ENCODE results near the gene SLC22A6. TPM values are rescaled to one million over a fixed set of nuclear protein-coding genes. Genes with fewer than 3 reads are reported as not detected.

SLC22A6 gene
- total and polyA plus RNA-seq, 8 donors, result not detected

GRCh38 chr11:63017306-63017974 is 32.7 kb upstream of the SLC22A6 start:
- 16 to 29% (median 21%) methylated on average over 8 of the region's 8 CpGs for WGBS, 5 donors
- no peaks in the 10 kb centered on the region for H3K27me3 ChIP-seq

DNA sequence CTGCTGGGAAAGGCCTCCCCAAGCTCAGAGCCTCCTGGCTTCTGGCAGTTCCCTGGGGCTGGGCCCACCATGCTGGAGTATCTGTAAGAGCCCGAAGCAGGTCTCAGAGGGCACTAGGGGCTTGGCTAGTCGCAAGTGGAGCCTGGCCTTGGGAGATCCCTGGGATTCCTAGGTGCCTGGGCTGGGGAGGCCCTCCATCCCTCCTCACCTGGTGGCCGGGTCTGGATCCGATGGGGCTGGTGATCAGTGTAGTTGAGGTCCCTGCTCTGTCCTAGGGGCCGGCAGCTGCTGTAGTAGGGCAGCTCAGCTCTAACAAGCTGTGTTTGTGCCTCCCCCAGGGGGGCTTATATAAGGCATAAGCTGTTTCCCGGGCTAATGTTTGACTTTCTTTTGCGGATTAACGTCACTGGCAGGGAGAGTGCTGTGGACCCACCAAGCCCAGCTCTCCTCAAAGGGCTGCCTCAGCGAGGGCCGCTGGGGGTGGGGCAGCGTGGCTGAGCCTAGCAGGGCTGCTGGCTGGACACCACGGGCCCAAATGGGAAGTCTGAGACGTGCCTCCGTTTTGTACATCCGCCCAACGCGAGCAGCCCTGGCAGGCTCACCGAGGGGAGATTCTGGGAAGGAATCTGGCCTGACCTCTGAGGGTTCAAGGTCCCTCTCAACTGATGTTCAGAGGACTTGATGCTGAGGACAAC is 30.9 kb upstream of the SLC22A6 start, which contains the start of gene SLC22A8:
Gene SLC22A8, minus strand, starts transcription at position 321 of the 695 bp plus-strand sequence. CDS start 883 bp downstream, outside the sequence.
- TF ChIP-seq POLR2AphosphoS5 (IDR thresholded peaks at IDR 0.05), result no peak
- no peak for TF ChIP-seq POLR2A (IDR thresholded peaks at IDR 0.05)
- TF ChIP-seq, protein P1, sequence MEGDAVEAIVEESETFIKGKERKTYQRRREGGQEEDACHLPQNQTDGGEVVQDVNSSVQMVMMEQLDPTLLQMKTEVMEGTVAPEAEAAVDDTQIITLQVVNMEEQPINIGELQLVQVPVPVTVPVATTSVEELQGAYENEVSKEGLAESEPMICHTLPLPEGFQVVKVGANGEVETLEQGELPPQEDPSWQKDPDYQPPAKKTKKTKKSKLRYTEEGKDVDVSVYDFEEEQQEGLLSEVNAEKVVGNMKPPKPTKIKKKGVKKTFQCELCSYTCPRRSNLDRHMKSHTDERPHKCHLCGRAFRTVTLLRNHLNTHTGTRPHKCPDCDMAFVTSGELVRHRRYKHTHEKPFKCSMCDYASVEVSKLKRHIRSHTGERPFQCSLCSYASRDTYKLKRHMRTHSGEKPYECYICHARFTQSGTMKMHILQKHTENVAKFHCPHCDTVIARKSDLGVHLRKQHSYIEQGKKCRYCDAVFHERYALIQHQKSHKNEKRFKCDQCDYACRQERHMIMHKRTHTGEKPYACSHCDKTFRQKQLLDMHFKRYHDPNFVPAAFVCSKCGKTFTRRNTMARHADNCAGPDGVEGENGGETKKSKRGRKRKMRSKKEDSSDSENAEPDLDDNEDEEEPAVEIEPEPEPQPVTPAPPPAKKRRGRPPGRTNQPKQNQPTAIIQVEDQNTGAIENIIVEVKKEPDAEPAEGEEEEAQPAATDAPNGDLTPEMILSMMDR (IDR thresholded peaks at IDR 0.05), result no peak
- no peak for TF ChIP-seq EP300 (IDR thresholded peaks at IDR 0.05)
- no peak within 1 kb of the TSS for H3K27ac ChIP-seq
- no peaks in the 10 kb centered on the region for H3K9me3 ChIP-seq
- H3K36me3 ChIP-seq, result no peaks in the 10 kb centered on the region
- DNase-seq, result peak in 1 of 2 donors; percentile 63
- H3K4me1 ChIP-seq, result peaks cover 0 to 32% (median 18%) of the 10 kb centered on the region in 4 donors
- H3K27me3 ChIP-seq, result no peaks in the 10 kb centered on the region
- no peak within 1 kb of the TSS for H3K4me3 ChIP-seq
- intact Hi-C loops (cut with DNase I; ENCODE audit: low total_unique reads), result no loop called here
- WGBS, 5 donors, result 16 to 51% (median 41%) methylated on average over 8 to 18 of the region's 18 CpGs

More at GRCh38 chr11:63017306-63017974, 32.7 kb upstream of the SLC22A6 start:
- peaks cover 0 to 32% (median 17%) of the 10 kb centered on the region in 4 donors for H3K4me1 ChIP-seq
- H3K27ac ChIP-seq, result peak overlapping the region in 1 of 5 donors; percentile 54
- no peak overlapping the region for H3K4me3 ChIP-seq
- peak; percentile 40 to 62 for DNase-seq
- intact Hi-C loops (cut with DNase I; ENCODE audit: low total_unique reads), result no loop called here
- H3K36me3 ChIP-seq, result no peaks in the 10 kb centered on the region
- no peak for TF ChIP-seq POLR2AphosphoS5 (IDR thresholded peaks at IDR 0.05)
- TF ChIP-seq EP300 (IDR thresholded peaks at IDR 0.05), result no peak
- TF ChIP-seq, protein P1 (IDR thresholded peaks at IDR 0.05), result no peak
- no peaks in the 10 kb centered on the region for H3K9me3 ChIP-seq

GRCh38 chr11:63014408-63015055 is 29.8 kb upstream of the SLC22A6 start:
- Histone ChIP-seq H3K27me3 (no peaks in the 10 kb centered on the region), H3K9me3 (no peaks in the 10 kb centered on the region), H3K36me3 (no peaks in the 10 kb centered on the region), H3K4me1 (peaks cover 0 to 32% (median 18%) of the 10 kb centered on the region in 4 donors), H3K4me3 (no peak overlapping the region), H3K27ac (no peak overlapping the region)
- intact Hi-C loops (cut with DNase I; ENCODE audit: low total_unique reads), result no loop called here
- WGBS, 5 donors, result 86 to 94% (median 90%) methylated on average over 10 to 13 of the region's 13 CpGs
- no peak for TF ChIP-seq POLR2AphosphoS5 (IDR thresholded peaks at IDR 0.05)
- TF ChIP-seq EP300 (IDR thresholded peaks at IDR 0.05), result no peak
- no peak for TF ChIP-seq POLR2A (IDR thresholded peaks at IDR 0.05)
- TF ChIP-seq, protein P1 (IDR thresholded peaks at IDR 0.05), result no peak
- no peak for DNase-seq

GRCh38 chr11:63012839-63013238 is 28.1 kb upstream of the SLC22A6 start:
- Histone ChIP-seq H3K4me3 (no peak overlapping the region), H3K36me3 (no peaks in the 10 kb centered on the region), H3K9me3 (no peaks in the 10 kb centered on the region), H3K27ac (peak overlapping the region in 4 of 5 donors; percentile 27 to 69 (median 42)), H3K27me3 (no peaks in the 10 kb centered on the region), H3K4me1 (peaks cover 0 to 29% (median 18%) of the 10 kb centered on the region in 4 donors)
- DNase-seq, result no peak
- intact Hi-C loops (cut with DNase I; ENCODE audit: low total_unique reads), result no loop called here
- TF ChIP-seq EP300 (IDR thresholded peaks at IDR 0.05) (no peak), POLR2A (IDR thresholded peaks at IDR 0.05) (no peak), POLR2AphosphoS5 (IDR thresholded peaks at IDR 0.05) (no peak)
- TF ChIP-seq, protein P1 (IDR thresholded peaks at IDR 0.05), result no peak
- 25 to 68% (median 39%) methylated on average over 1 of the region's 1 CpG for WGBS, 5 donors
